K562 (cell line): Measurements from ENCODE around the gene SLC2A2. TPM values are rescaled to one million over a fixed set of nuclear protein-coding genes. Genes with fewer than 3 reads are reported as not detected.

Experiments
- CHD4 ChIP-seq: fragments of 200-600 bp; sonication (generic); IDR thresholded peaks from 3 replicates; pipeline ENCODE4 v1.6.1; 2012; ENCODE audit warnings: low read depth, mild to moderate bottlenecking, mixed read lengths, low read length, inconsistent platforms; ENCODE audit not compliant: insufficient read depth, insufficient replicate concordance, poor library complexity, severe bottlenecking
- DEAF1 ChIP-seq: fragments of 450-650 bp; formaldehyde crosslinking; IDR thresholded peaks from 2 replicates; pipeline ENCODE4 v1.4.0; 2020; ENCODE audit warnings: mild to moderate bottlenecking, moderate library complexity
- FIP1L1 ChIP-seq: fragments of 200-400 bp; formaldehyde crosslinking; IDR thresholded peaks from 2 replicates; pipeline ENCODE4 v1.6.1; 2018; ENCODE audit warnings: mild to moderate bottlenecking, low read depth, low read length; ENCODE audit not compliant: poor library complexity, severe bottlenecking
- FUS ChIP-seq: fragments of 200-400 bp; formaldehyde crosslinking; optimal IDR thresholded peaks from 2 replicates; pipeline ENCODE3; 2017; ENCODE audit warnings: low read depth, low read length
- MAFK ChIP-seq: IDR thresholded peaks from 2 replicates; pipeline ENCODE4 v1.6.1; 2011; ENCODE audit warnings: low read length, improper control_type of control experiment
- PBX2 ChIP-seq, 2 experiments: IDR thresholded peaks in 1 of 2; conservative IDR thresholded peaks in 1 of 2; 2 replicates each; pipeline ENCODE4 v1.6.1; 2016; ENCODE audit warnings: low read depth in 2 of 2, mild to moderate bottlenecking in 1 of 2, missing compliant biosample characterization in 1 of 2, missing genetic modification characterization in 1 of 2, moderate library complexity in 1 of 2
- RBFOX2 ChIP-seq: fragments of 200-400 bp; formaldehyde crosslinking; IDR thresholded peaks from 2 replicates; pipeline ENCODE4 v1.6.1; 2017; ENCODE audit warnings: low read depth, mild to moderate bottlenecking, low read length, moderate library complexity
- REST ChIP-seq, 2 experiments: fragments of 450-650 bp; formaldehyde crosslinking in 1 of 2; IDR thresholded peaks; 2 replicates each; pipeline versions ENCODE4 v1.4.0 to v1.6.1; 2014 to 2020; ENCODE audit warnings: mild to moderate bottlenecking in 2 of 2, borderline replicate concordance in 1 of 2, low read depth in 1 of 2
- SIN3B ChIP-seq: fragments of 450-650 bp; IDR thresholded peaks from 2 replicates; pipeline ENCODE4 v1.6.1; 2017; ENCODE audit warnings: low read depth, mild to moderate bottlenecking, moderate library complexity
- ZNF280A ChIP-seq: fragments of 450-650 bp; IDR thresholded peaks from 2 replicates; pipeline ENCODE4 v1.6.1; 2018; ENCODE audit warnings: mild to moderate bottlenecking, low read depth; ENCODE audit not compliant: partially characterized antibody
- ZNF316 ChIP-seq: fragments of 450-650 bp; IDR thresholded peaks from 2 replicates; pipeline ENCODE4 v1.6.1; 2016
- polyA plus RNA-seq, 8 experiments: library from polyadenylated mRNA; depleted of rRNA in 4 of 8; stranded (reverse) in 5 of 8; unstranded in 3 of 8; fragments of >200 nt; fragmentation: Nextera tagmentation in 2 of 8; fragmentation: Illumina TruSeq in 1 of 8; extraction: Ambion mirVana in 2 of 8; extraction: Trizol in 1 of 8; gene quantifications; 2 replicates each; pipeline versions ENCODE4 v1.2.1 to v1.2.3, GENCODE V29; 2011 to 2014; ENCODE audit warnings: inconsistent platforms in 1 of 8, missing spikeins in 1 of 8
- total RNA-seq, 7 experiments: library from RNA; depleted of rRNA in 6 of 7; stranded (reverse); fragments of >200 nt in 6 of 7; fragmentation: Illumina TruSeq in 2 of 7; extraction: Trizol in 2 of 7; gene quantifications; 2 replicates each; pipeline versions ENCODE4 v1.2.1 to v1.2.3, GENCODE V29; 2011 to 2021; ENCODE audit warnings: low replicate concordance in 1 of 7

SLC2A2 gene
- total and polyA plus RNA-seq, 9 of the 15 experiments (the other 6 are each of a cell fraction or from before 2014, with no cell fraction given): 0.18 TPM; not detected in 8

GRCh38 chr3:170961616-170962400, 64.7 kb downstream of the SLC2A2 start (continued):
- TF ChIP-seq REST (IDR thresholded peaks at IDR 0.05; ENCODE audit: borderline replicate concordance) (peak; percentile 75), REST (CRISPR knock-in tag; IDR thresholded peaks at IDR 0.05; ENCODE audit: low read depth) (no peak), ZNF316 (peak; percentile 58), CHD4 (no peak), DEAF1 (peak; percentile 85), ZNF280A (no peak), MAFK (peak; percentile 44; the same call in 1 of the 2 replicates), PBX2 (CRISPR knock-in tag; IDR thresholded peaks at IDR 0.05; ENCODE audit: low read depth) (no peak), PBX2 (tag; conservative IDR thresholded peaks at IDR 0.05; ENCODE audit: low read depth) (peak; percentile 42; the same call in 1 of the 2 replicates), SIN3B (no peak), RBFOX2 (no peak), FUS (no peak), FIP1L1 (no peak)
